Measurements from ENCODE around the gene MRPL11.

DNA sequence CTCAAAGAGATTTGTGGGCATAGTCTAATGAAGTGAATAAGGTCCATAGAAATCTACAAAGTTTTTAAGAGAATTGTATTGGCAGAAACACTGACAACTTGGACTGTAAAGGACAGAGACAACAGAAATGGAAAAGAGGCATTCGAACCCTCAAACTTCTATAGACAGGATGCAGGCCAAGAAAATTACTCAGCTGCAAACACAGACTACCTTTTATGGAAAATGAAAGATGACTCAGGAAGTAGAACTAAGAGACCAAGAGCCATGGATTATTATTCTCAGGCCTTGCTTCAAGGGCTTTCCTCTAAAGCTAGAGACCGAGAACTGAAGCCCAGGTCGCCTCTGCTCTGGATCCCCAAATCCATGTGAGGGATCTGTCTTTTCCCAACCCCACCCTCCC, 24.3 kb upstream of the MRPL11 start:
- TF ChIP-seq, protein P1, sequence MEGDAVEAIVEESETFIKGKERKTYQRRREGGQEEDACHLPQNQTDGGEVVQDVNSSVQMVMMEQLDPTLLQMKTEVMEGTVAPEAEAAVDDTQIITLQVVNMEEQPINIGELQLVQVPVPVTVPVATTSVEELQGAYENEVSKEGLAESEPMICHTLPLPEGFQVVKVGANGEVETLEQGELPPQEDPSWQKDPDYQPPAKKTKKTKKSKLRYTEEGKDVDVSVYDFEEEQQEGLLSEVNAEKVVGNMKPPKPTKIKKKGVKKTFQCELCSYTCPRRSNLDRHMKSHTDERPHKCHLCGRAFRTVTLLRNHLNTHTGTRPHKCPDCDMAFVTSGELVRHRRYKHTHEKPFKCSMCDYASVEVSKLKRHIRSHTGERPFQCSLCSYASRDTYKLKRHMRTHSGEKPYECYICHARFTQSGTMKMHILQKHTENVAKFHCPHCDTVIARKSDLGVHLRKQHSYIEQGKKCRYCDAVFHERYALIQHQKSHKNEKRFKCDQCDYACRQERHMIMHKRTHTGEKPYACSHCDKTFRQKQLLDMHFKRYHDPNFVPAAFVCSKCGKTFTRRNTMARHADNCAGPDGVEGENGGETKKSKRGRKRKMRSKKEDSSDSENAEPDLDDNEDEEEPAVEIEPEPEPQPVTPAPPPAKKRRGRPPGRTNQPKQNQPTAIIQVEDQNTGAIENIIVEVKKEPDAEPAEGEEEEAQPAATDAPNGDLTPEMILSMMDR (conservative IDR thresholded peaks at IDR 0.05; ENCODE audit: low read length), result no peak
- no peak for TF ChIP-seq EZH2phosphoT487 (IDR thresholded peaks at IDR 0.05; ENCODE audit: borderline replicate concordance)
